ENCODE results near the gene SLC24A3.
"Not testable (repeated sequence)": the region's sequence is repeated elsewhere in the genome, so short reads cannot be mapped to it uniquely, and the experiment has no call there.

DNA sequence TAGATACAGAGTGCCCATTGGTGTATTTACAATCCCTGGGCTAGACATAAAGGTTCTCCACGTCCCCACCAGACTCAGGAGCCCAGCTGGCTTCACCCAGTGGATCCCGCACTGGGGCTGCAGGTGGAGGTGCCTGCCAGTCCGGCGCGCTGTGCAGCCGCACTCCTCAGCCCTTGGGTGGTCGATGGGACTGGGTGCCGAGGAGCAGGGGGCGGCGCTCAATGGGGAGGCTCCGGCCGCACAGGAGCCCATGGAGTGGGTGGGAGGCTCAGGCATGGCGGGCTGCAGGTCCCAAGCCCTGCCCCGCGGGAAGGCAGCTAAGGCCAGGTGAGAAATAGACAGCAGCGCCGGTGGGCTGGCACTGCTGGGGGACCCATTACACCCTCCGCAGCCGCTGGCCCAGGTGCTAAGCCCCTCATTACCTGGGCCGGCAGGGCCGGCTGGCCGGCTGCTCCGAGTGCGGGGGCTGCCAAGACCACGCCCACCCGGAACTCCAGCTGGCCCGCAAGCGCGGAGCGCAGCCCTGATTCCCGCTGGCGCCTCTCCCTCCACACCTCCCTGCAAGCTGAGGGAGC, 427.1 kb downstream of the SLC24A3 start:
- not testable (repeated sequence) for TF ChIP-seq EZH2phosphoT487 (IDR thresholded peaks at IDR 0.05; ENCODE audit: insufficient read depth, low read depth); EZH2 (IDR thresholded peaks at IDR 0.05; ENCODE audit: insufficient read depth, poor library complexity, severe bottlenecking)
